Hindlimb muscle (tissue), 1 donor: ENCODE measurements around the gene TRMO. TPM values are rescaled to one million over a fixed set of nuclear protein-coding genes. Genes with fewer than 3 reads are reported as not detected.

Experiments used
- DNase-seq: peaks from one replicate; pipeline ENCODE4 v3.0.0-alpha.2; 2013
- polyA plus RNA-seq: library from polyadenylated mRNA; unstranded; fragments of 120-200 nt; gene quantifications from one replicate; pipeline ENCODE4 v1.2.1, GENCODE V29; 2013; ENCODE audit not compliant: insufficient read length

The TRMO gene
- polyA plus RNA-seq, 1 donor: 11.7 TPM

DNA sequence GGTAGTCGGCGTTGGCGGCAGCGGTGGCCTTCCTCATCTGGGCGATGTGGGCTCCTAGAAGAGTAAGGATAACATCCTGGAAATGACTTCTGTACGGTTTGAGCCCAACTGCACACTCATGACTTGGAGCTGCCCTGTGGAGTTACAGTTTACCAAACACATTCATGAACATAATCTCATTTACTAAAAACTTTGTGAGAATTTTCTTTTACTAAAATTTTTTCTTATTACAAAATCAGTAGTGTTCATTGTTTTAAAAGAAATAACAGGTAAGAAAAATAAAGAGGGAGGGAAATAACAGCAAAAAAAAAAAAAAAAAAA lies 63.9 kb downstream of the TRMO start:
- no peak for DNase-seq

DNA sequence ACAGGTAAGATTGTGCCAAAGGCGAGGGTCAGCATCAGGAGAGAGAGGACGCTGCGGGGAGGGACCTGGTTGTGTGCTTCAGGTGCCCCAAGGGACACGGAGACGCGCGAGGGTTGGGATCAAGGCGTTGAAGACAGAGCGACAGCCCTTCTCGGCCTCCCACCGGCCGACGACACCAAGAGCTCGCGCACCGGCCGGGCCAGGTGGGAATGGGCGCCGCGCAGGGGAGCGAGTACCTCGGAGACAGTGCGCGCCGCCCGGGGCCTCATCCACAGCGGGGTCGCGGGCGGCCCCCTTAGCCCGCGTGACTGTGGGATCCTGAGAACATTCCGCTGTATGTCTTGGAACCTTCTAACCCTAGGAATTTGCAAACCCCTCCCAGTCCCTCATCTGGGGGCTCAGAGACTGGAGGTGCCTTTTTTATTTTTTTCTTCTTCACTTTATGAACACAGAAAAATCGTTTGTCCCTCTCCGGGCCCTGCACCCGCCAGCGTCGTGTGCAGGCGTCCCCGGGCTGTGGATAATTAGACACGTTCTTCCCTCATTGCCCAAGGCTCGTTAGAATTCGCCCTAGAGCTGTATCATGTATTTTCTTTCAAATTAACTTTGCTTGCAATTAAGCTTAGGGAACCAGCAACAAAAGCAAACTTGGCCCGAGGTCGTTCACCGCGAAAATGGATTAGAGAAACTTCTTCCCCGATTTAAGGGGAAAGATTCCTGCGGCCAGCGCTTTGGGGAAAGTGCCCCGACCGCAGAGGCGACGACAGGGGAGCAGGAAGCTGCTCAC lies 64.5 kb downstream of the TRMO start:
- DNase-seq: no peak

DNA sequence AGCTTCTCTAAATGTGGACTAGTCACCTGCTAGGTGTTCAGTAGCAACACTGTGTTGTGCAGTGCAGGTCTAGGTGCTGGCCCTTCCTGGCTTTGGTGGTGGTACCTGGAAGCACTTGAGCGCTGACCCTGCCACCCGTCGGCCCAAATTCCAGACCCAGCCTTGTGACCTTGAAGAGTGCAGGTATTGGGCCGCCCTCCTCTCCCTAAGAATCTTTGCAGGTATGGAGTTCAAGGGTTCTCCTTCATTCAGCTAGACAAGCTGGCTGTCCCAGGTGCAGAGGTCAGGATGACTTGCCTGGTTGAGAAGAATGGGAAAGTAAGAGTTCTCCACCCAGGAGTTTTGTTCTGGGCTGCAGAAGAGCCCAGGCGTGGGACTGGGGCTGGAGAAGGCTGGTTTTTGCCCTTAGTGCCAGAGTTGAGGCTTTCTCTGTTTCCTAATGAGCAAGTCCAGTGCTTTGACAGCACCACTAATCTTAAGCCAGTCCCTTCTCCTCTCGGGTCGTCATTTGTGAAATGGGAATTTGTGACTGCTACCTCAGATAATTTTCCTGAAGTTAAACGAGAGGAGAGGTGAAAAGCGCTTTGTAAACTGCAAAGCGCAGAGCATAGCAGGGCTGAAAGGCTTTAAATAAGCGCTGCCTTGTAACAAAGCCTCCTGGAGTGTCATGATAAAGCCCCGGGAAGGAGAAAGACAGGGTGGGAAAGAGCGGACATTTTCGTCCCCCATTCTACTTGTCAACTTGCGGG lies 65.3 kb downstream of the TRMO start:
- DNase-seq: no peak

DNA sequence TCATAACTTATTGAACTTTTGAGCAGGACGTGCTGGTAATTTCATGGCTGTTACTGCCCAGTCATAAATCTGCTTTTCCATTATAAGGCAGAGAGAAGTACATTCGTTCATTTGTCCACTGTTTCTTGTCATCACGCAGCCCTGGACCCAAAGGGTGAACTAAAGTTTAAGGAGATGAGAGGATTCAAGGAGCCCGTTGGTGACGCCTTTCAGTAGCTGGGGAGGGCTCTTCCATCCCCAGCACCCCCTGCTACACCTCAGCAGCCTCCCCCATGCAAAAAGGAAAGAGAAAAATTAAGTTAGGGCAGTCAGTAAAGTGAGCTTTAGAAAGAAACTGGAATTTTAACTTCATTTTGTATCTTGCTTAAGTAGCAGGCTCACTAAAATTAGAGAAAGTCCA lies 66.4 kb downstream of the TRMO start:
- DNase-seq: no peak

DNA sequence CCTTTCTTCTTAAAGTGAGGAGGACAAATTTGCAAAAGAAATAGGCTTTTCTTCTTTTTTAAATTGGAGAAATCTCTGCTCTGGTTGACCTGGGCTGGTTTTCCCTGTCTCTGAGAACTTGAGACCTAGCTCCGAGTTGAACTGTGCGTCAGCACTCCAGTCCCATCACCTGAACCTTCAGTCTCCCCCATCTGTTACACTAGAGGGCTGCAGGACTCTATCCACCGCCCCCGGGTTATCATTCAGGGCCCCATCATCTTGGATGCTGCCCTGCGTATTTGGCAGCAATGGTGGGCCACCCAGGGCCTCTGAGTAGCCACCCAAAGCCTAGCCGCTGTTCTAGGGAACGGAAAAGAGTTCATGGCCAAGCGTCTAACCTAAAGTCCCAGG lies 66.8 kb downstream of the TRMO start:
- no peak for DNase-seq

DNA sequence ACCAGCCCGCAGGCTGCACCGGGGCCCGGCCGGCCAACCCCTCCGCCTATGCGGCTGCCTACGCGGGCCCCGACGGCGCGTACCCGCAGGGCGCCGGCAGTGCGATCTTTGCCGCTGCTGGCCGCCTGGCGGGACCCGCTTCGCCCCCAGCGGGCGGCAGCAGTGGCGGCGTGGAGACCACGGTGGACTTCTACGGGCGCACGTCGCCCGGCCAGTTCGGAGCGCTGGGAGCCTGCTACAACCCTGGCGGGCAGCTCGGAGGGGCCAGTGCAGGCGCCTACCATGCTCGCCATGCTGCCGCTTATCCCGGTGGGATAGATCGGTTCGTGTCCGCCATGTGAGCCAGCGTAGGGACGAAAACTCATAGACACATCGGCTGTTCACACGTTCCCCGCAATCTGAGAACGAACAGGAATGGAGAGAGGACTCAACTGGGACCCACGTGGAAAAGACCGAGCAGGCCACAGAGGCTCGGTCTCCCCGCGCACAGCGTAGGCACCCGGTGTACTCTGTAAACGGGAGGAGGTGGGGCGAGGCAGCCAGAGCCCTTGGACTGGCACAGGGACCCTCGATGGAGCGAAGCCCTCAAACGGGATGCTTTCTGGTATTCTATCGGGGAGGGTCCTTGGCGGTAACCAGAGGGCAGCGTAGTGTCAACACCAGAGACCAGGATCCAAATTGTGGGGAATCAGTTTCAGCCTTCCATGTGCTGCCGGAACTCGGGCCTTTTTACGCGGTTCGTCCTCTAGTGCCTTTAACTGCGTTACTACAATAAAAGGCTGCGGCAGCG lies 67.4 kb downstream of the TRMO start:
- DNase-seq: no peak

Other genes starting within 250 kb of the TRMO start
- gene XPA, start 225.2 kb downstream of the TRMO start, polyA plus RNA-seq: 21.0 TPM
- not detected for gene FOXE1, start 69.3 kb downstream of the TRMO start, polyA plus RNA-seq
- gene HEMGN, start 15.7 kb upstream of the TRMO start, polyA plus RNA-seq: 4.2 TPM
- 129 TPM for gene ANP32B, start 60.8 kb upstream of the TRMO start, polyA plus RNA-seq
- 27.9 TPM for gene NANS, start 134.2 kb upstream of the TRMO start, polyA plus RNA-seq
- 1.1 TPM for gene TRIM14, start 196.7 kb upstream of the TRMO start, polyA plus RNA-seq